HFF-Myc (cell line): ENCODE results near the gene POMGNT1.

Experiments used
- DNase-seq: peaks from one replicate; pipeline ENCODE4 v3.0.0-alpha.2; 2011; ENCODE audit warnings: low read depth; ENCODE audit errors: extremely low read depth
- H3K4me3 ChIP-seq: replicated peaks from 2 replicates; pipeline ENCODE4 v1.5.1; 2011; ENCODE audit warnings: low read depth, mild to moderate bottlenecking, control low read depth, low read length
- CTCF ChIP-seq: IDR thresholded peaks from 2 replicates; pipeline ENCODE4 v1.5.1; 2012; ENCODE audit warnings: mild to moderate bottlenecking, low read depth, low read length, control low read depth; ENCODE audit errors: missing control alignments

The POMGNT1 gene

GRCh38 chr1:46188295-46189030, 9.8 kb downstream of the POMGNT1 start:
- no peak for DNase-seq
- TF ChIP-seq CTCF: peak; percentile 33
- no peak overlapping the region for H3K4me3 ChIP-seq

- DNase-seq: no peak
- no peak overlapping the region for H3K4me3 ChIP-seq
Observed at GRCh38 chr1:46187106-46187869, 10.9 kb downstream of the POMGNT1 start.

GRCh38 chr1:46186076-46186475, 12.2 kb downstream of the POMGNT1 start:
- DNase-seq: no peak
- no peak for TF ChIP-seq CTCF
- no peak overlapping the region for H3K4me3 ChIP-seq

More at GRCh38 chr1:46187106-46187869, 10.9 kb downstream of the POMGNT1 start:
- TF ChIP-seq CTCF: no peak

GRCh38 chr1:46184920-46185658, 13.1 kb downstream of the POMGNT1 start:
- DNase-seq: no peak
- TF ChIP-seq CTCF: no peak
- H3K4me3 ChIP-seq: no peak overlapping the region

- no peak overlapping the region for H3K4me3 ChIP-seq
- no peak for DNase-seq
- no peak for TF ChIP-seq CTCF
Observed at GRCh38 chr1:46183926-46184557, 14.2 kb downstream of the POMGNT1 start.

GRCh38 chr1:46183079-46183847, 15.0 kb downstream of the POMGNT1 start:
- H3K4me3 ChIP-seq: no peak overlapping the region
- DNase-seq: peak; percentile 93
- no peak for TF ChIP-seq CTCF
